Lung (tissue), 12 donors: ENCODE data around the gene CHSY3. TPM values are rescaled to one million over a fixed set of nuclear protein-coding genes. Genes with fewer than 3 reads are reported as not detected.

ENCODE experiments used
- ATAC-seq: fragments of 200-7000 bp; cut with Tn5 transposase; one replicate; pipeline ENCODE4 v1.9.1; 2020; ENCODE audit warnings: moderate number of reproducible peaks; ENCODE audit not compliant: insufficient read depth, low FRiP score
- DNase-seq, 3 donors: peaks; one replicate each; pipeline ENCODE4 v3.0.0-alpha.2; 2013 to 2017
- H3K27ac ChIP-seq, 2 donors: one replicate each; pipeline ENCODE4 v1.5.1; 2013; ENCODE audit warnings: mild to moderate bottlenecking in 2 of 2, moderate library complexity in 2 of 2, control low read depth in 1 of 2, inconsistent platforms in 1 of 2, low read depth in 1 of 2, low read length in 1 of 2
- H3K27me3 ChIP-seq, 3 donors: one replicate each; pipeline ENCODE4 v1.5.1; 2013; ENCODE audit warnings: low read length in 2 of 3; ENCODE audit not compliant: control insufficient read depth in 3 of 3, insufficient read depth in 3 of 3
- H3K36me3 ChIP-seq, 4 donors: one replicate each; pipeline ENCODE4 v1.5.1; 2013; ENCODE audit warnings: low read length in 4 of 4, mild to moderate bottlenecking in 1 of 4, moderate library complexity in 1 of 4; ENCODE audit not compliant: control insufficient read depth in 4 of 4, insufficient read depth in 4 of 4
- H3K4me1 ChIP-seq, 5 donors: one replicate each; pipeline ENCODE4 v1.5.1; 2013; ENCODE audit warnings: low read length in 5 of 5, mild to moderate bottlenecking in 2 of 5, moderate library complexity in 1 of 5; ENCODE audit not compliant: control insufficient read depth in 5 of 5, insufficient read depth in 5 of 5
- H3K4me3 ChIP-seq: one replicate; pipeline ENCODE4 v1.5.1; 2013; ENCODE audit warnings: mild to moderate bottlenecking, control low read depth, moderate library complexity
- H3K9ac ChIP-seq, 2 donors: one replicate each; pipeline ENCODE4 v1.5.1; 2013; ENCODE audit warnings: low read length in 2 of 2, control low read depth in 1 of 2; ENCODE audit not compliant: insufficient read depth in 1 of 2
- H3K9me3 ChIP-seq, 4 donors: one replicate each; pipeline ENCODE4 v1.5.1; 2013; ENCODE audit warnings: low read length in 3 of 4, mild to moderate bottlenecking in 1 of 4, moderate library complexity in 1 of 4; ENCODE audit not compliant: control insufficient read depth in 4 of 4, insufficient read depth in 3 of 4
- WGBS, 2 donors: extraction: QIAGEN DNeasy Blood & Tissue Kit; methylation state at CpG; one replicate each; pipeline ENCODE4 v1.1.7; 2013; 5-methylcytosine and 5-hydroxymethylcytosine counted together
- polyA plus RNA-seq, 2 donors: library from polyadenylated mRNA; stranded (reverse); fragments of 200-250 nt; gene quantifications; one replicate each; pipeline ENCODE4 v1.2.1, GENCODE V29; 2013
- total RNA-seq, 2 donors: library from RNA; depleted of rRNA in 1 of 2; stranded (reverse); fragments of >200 nt in 1 of 2; gene quantifications; one replicate each; pipeline ENCODE4 v1.2.1, GENCODE V29; 2014 to 2021
- TF ChIP-seq, protein P1 (sequence below): IDR thresholded peaks from 2 replicates; pipeline ENCODE4 v1.5.1; 2012; ENCODE audit warnings: mild to moderate bottlenecking; ENCODE audit errors: control extremely low read depth, extremely low read depth
- donor health status: control.
- donor health status: control.
- donor health status: Bipolar disorder and iron deficiency.
- donor health status: healthy.
- donor health status: DM: yes; HTN: yes; CAD: no.

Gene CHSY3
- total and polyA plus RNA-seq, 4 donors: 0.41 to 6.7 (median 3.0) TPM

DNA sequence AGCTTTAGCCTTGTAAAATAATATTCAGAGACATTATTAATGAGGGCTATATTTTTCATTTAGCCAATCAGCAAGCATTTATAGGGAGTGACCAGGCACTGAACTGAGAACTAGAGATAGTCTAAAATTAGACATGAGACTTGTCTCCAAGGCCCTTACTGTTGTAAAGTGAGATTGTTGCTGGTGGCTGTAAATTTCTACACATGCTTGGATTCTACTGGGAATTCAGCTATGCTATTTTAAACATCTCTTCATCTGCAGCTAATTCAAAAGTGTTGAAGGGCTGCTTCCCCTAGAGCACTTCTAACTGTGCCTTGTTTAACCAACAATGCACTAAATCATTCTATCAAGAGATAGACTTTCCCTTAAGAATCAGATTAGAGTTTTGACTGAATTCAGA is 67.4 kb downstream of the CHSY3 start:
- Histone ChIP-seq H3K27ac (no peak overlapping the region), H3K4me1 (peaks cover 0 to 4% (median 0%) of the 10 kb centered on the region in 5 donors), H3K36me3 (no peaks in the 10 kb centered on the region), H3K27me3 (no peaks in the 10 kb centered on the region), H3K9ac (no peak overlapping the region), H3K9me3 (no peaks in the 10 kb centered on the region), H3K4me3 (no peak overlapping the region)
- no peak for ATAC-seq
- TF ChIP-seq, protein P1, sequence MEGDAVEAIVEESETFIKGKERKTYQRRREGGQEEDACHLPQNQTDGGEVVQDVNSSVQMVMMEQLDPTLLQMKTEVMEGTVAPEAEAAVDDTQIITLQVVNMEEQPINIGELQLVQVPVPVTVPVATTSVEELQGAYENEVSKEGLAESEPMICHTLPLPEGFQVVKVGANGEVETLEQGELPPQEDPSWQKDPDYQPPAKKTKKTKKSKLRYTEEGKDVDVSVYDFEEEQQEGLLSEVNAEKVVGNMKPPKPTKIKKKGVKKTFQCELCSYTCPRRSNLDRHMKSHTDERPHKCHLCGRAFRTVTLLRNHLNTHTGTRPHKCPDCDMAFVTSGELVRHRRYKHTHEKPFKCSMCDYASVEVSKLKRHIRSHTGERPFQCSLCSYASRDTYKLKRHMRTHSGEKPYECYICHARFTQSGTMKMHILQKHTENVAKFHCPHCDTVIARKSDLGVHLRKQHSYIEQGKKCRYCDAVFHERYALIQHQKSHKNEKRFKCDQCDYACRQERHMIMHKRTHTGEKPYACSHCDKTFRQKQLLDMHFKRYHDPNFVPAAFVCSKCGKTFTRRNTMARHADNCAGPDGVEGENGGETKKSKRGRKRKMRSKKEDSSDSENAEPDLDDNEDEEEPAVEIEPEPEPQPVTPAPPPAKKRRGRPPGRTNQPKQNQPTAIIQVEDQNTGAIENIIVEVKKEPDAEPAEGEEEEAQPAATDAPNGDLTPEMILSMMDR: no peak
- DNase-seq: no peak

DNA sequence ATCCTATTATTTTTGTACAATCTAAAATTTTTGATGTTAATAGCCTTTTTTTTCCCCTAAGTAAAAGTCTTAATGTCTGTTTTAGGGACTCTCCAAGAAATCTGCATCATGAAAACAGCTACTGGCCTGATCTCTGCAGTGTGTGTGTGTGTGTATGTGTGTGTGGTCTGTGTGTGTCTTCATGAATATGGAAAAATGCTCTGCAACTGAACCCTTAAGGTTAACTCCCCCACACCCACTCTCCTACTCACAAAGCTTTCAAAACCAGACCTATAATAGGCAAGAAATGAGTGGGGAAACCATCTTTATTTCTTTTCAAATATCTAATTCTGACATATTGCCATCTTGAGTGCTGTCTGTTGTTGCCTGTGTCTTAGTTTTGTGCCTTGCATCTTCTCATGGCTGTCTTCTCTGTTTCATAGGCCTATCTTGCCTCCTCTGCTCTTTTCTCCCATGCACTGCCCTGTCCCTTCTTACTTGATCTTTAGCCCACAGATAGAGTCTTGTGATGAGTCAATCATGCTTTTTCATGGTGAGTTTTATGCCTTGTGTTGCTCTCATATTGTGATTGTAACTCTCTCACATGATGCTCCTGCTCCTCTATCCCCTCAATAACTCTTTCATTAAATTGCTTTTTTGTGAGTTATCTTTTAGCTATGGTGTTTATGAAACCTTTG is 68.3 kb downstream of the CHSY3 start:
- H3K27me3 ChIP-seq: no peaks in the 10 kb centered on the region
- no peaks in the 10 kb centered on the region for H3K36me3 ChIP-seq
- no peak for DNase-seq
- no peak for ATAC-seq
- no peak overlapping the region for H3K27ac ChIP-seq
- H3K9me3 ChIP-seq: no peaks in the 10 kb centered on the region
- H3K4me3 ChIP-seq: no peak overlapping the region
- peaks cover 0 to 1% (median 0%) of the 10 kb centered on the region in 5 donors for H3K4me1 ChIP-seq
- TF ChIP-seq, protein P1: no peak
- H3K9ac ChIP-seq: no peak overlapping the region

DNA sequence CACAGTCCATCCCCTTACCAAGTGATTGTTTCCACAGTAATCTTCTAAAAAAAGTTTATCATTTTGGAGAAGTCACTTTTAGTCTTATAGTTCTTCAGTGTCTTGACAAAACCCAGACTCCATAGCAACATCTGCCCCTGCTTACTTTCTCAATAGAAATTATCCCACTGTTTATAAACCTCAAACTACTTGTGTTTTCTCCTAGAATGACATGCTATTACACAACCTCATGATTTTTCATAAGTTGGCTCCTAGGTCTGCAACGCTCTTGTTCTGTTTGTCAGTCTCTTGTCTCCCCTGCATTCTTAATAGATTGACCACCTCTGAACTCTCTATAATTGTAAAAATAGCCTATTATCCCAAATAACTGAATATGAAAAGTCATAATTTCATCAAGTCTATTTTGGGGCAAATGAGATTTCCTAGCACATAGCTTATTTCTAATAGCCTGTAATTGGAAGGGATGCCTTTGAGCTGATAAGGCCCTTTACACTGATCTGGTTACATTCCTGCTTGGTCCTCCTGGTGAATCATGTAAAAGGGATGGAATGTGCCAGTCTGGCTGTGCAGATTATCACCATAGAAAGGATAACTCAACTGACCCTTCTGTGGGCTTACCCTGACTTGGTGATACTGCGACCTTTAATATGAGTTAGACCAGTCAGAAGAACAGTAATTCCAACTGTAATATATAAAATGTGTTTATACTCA is 69.6 kb downstream of the CHSY3 start:
- Histone ChIP-seq H3K4me1 (no peaks in the 10 kb centered on the region), H3K36me3 (no peaks in the 10 kb centered on the region), H3K27ac (no peak overlapping the region), H3K4me3 (no peak overlapping the region), H3K9ac (no peak overlapping the region), H3K27me3 (no peaks in the 10 kb centered on the region), H3K9me3 (no peaks in the 10 kb centered on the region)
- ATAC-seq: no peak
- DNase-seq: no peak
- 93 to 95% methylated on average over 2 of the region's 2 CpGs for WGBS, 2 donors
- TF ChIP-seq, protein P1: no peak
